Measurements from ENCODE around the gene SIK1. TPM values are rescaled to one million over a fixed set of nuclear protein-coding genes. Genes with fewer than 3 reads are reported as not detected.

The SIK1 gene
- total and polyA plus RNA-seq, 2 experiments from 2014 or later, result 0.31 to 1.1 TPM

GRCh38 chr21:43375006-43375836 lies 51.7 kb downstream of the SIK1 start:
- DNase-seq (ENCODE audit: low spot score) (no peak), ATAC-seq (no peak)
- Histone ChIP-seq H3K4me3 (no peak overlapping the region), H3K4me1 (ENCODE audit: insufficient read depth) (peaks cover 7% of the 10 kb centered on the region; the same call in 1 of the 2 replicates), H3K79me2 (replicated peaks; ENCODE audit: insufficient read depth) (no peaks in the 10 kb centered on the region), H4K20me1 (replicated peaks; ENCODE audit: insufficient read depth) (no peaks in the 10 kb centered on the region), H3K27me3 (ENCODE audit: insufficient read depth) (no peaks in the 10 kb centered on the region), H3K4me2 (no peak overlapping the region), H3F3A (replicated peaks; ENCODE audit: low read depth) (no peaks in the 10 kb centered on the region), H3K36me3 (ENCODE audit: insufficient read depth) (no peaks in the 10 kb centered on the region), H3K27ac (ENCODE audit: low read depth) (no peak overlapping the region), H2AFZ (no peak overlapping the region), H3K9me2 (ENCODE audit: insufficient read depth) (no peaks in the 10 kb centered on the region)
- Mint-ChIP-seq H3K4me1 (peaks cover 14% of the 10 kb centered on the region), H3K27me3 (ENCODE audit: insufficient read depth, low read depth, poor library complexity) (peaks cover 8% of the 10 kb centered on the region), H3K36me3 (ENCODE audit: low read depth) (no peaks in the 10 kb centered on the region), H3K9me3 (no peaks in the 10 kb centered on the region), H3K27ac (no peak overlapping the region), H3K4me3 (no peak overlapping the region)
- no peak for TF ChIP-seq REST (IDR thresholded peaks at IDR 0.05; ENCODE audit: unreplicated experiment)
- no peak for TF ChIP-seq CREB1 (CRISPR knock-in tag; IDR thresholded peaks at IDR 0.05; ENCODE audit: low read depth)
- TF ChIP-seq ZNF331 (CRISPR knock-in tag; IDR thresholded peaks at IDR 0.05; ENCODE audit: low read depth), result no peak
- no peak for TF ChIP-seq CTCF (conservative IDR thresholded peaks at IDR 0.05; ENCODE audit: low read depth in 2 of 2)
- no peak for TF ChIP-seq ZNF462 (CRISPR knock-in tag; IDR thresholded peaks at IDR 0.05)
- TF ChIP-seq ZNF114 (CRISPR knock-in tag; IDR thresholded peaks at IDR 0.05), result no peak
- TF ChIP-seq STAT1 (IDR thresholded peaks at IDR 0.05; ENCODE audit: unreplicated experiment), result no peak
- no peak for TF ChIP-seq ETS1 (IDR thresholded peaks at IDR 0.05)
- no peak for TF ChIP-seq NANOG (IDR thresholded peaks at IDR 0.05; ENCODE audit: borderline replicate concordance)
- no peak for TF ChIP-seq JUNB (IDR thresholded peaks at IDR 0.05; ENCODE audit: unreplicated experiment)
- TF ChIP-seq POLR2AphosphoS5 (IDR thresholded peaks at IDR 0.05; ENCODE audit: low read depth), result no peak
- TF ChIP-seq EZH2phosphoT487 (IDR thresholded peaks at IDR 0.05; ENCODE audit: unreplicated experiment), result no peak
- no peak for TF ChIP-seq EZH2 (IDR thresholded peaks at IDR 0.05; ENCODE audit: low read depth, unreplicated experiment)
